HEK293T (cell line): Measurements from ENCODE around the gene UCP2.

Experiments used
- ARNT ChIP-seq: fragments of 450-650 bp; IDR thresholded peaks from 2 replicates; pipeline ENCODE4 v1.6.1; 2017; ENCODE audit warnings: mild to moderate bottlenecking
- BHLHE40 ChIP-seq: fragments of 450-650 bp; IDR thresholded peaks from 2 replicates; pipeline ENCODE4 v1.6.1; 2016; ENCODE audit warnings: mild to moderate bottlenecking, moderate library complexity, borderline replicate concordance
- FOXA1 ChIP-seq: fragments of 450-650 bp; IDR thresholded peaks from 2 replicates; pipeline ENCODE4 v1.6.1; 2016; ENCODE audit warnings: mild to moderate bottlenecking
- FOXM1 ChIP-seq: fragments of 450-650 bp; IDR thresholded peaks from 2 replicates; pipeline ENCODE4 v1.6.1; 2017; ENCODE audit warnings: mild to moderate bottlenecking, borderline replicate concordance
- TARDBP ChIP-seq: fragments of 450-650 bp; IDR thresholded peaks from 2 replicates; pipeline ENCODE4 v1.6.1; 2016

DNA sequence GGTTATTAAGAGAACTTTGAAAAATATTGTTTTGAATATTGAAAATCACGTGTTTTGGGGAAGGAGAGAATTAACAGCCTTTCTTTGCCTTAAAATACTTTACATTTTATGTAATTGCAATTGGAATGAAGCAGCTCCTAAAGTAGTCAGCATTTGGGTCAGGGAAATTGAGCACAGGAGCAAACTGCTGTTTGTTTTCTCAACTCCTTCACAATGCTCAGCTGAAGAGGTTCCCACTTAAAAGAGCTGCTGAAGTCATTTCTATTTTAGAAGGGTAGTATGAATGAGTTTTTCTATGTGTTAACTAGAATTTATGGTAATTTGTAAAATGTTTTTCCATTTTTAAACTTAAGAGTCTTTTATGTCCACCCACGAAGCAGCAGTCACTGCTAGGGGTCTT, 8.1 kb upstream of the UCP2 start:
- TF ChIP-seq ARNT: no peak
- no peak for TF ChIP-seq FOXM1
- no peak for TF ChIP-seq BHLHE40
- TF ChIP-seq TARDBP: no peak
- no peak for TF ChIP-seq FOXA1
